HCT116 (cell line): ENCODE data around the gene KNDC1. TPM values are rescaled to one million over a fixed set of nuclear protein-coding genes. Genes with fewer than 3 reads are reported as not detected.

Source experiments
- ATAC-seq: fragments of 200-7000 bp; cut with Tn5 transposase; 2 replicates; pipeline ENCODE4 v1.9.1; 2020; ENCODE audit warnings: mild to moderate bottlenecking, moderate library complexity
- BruUV-seq: library from RNA; stranded (reverse); fragments of 400-500 nt; replicated peaks from 2 replicates; lab custom pipeline; 2021; lab: Mats Ljungman, UMichigan
- CTCF ChIA-PET: fragments of 300-600 bp; sonication (Branson Sonifier 250); formaldehyde crosslinking; loops from one replicate; lab custom pipeline; 2021; ENCODE audit warnings: antibody characterized with exemption; lab: Charles Lee
- POLR2A ChIA-PET: fragments of 300-600, 350-600 bp; sonication (Branson Sonifier 250); formaldehyde crosslinking; loops from one replicate; lab custom pipeline; 2021; ENCODE audit warnings: antibody characterized with exemption; lab: Charles Lee
- RAD21 ChIA-PET, 2 experiments: fragments of 300-600 bp; sonication (Branson Sonifier 250); formaldehyde crosslinking; loops; one replicate each; lab custom pipeline; 2023; ENCODE audit warnings: low total read pairs in 2 of 2; ENCODE audit not compliant: uncharacterized antibody in 2 of 2, unreplicated experiment in 2 of 2, low non-redundant PET in 1 of 2; lab: Charles Lee
- DNase-seq: peaks from one replicate; pipeline ENCODE4 v3.0.0-alpha.2; 2010; ENCODE audit warnings: low read depth, low spot score
- H2AFZ ChIP-seq: fragments of 200-600 bp; shearing (Covaris generic), sonication (generic); 2 replicates; pipeline ENCODE4 v1.6.1; 2017; ENCODE audit warnings: low read depth, mixed run types, mixed read lengths, antibody characterized with exemption, low read length; ENCODE audit not compliant: poor library complexity, severe bottlenecking
- H3K27ac ChIP-seq: 2 replicates; pipeline ENCODE4 v1.5.1; 2012; ENCODE audit warnings: low read depth, low read length
- H3K27me3 ChIP-seq: fragments of 200-600 bp; sonication (generic); 2 replicates; pipeline ENCODE4 v1.6.1; 2016; ENCODE audit warnings: mixed run types, low read length, mixed read lengths; ENCODE audit not compliant: insufficient read depth
- H3K36me3 ChIP-seq, 2 experiments: fragments of 200-500 bp in 1 of 2; fragments of 200-600 bp in 1 of 2; sonication (Bioruptor generic) in 1 of 2; sonication (generic) in 1 of 2; 2 replicates each; pipeline versions ENCODE4 v1.5.1 to v1.6.1; 2014 to 2016; ENCODE audit warnings: low read length in 2 of 2, inconsistent platforms in 1 of 2, mixed read lengths in 1 of 2, mixed run types in 1 of 2; ENCODE audit not compliant: insufficient read depth in 2 of 2, control insufficient read depth in 1 of 2
- H3K4me1 ChIP-seq, 2 experiments: fragments of 200-600 bp in 1 of 2; sonication (generic) in 1 of 2; 2 replicates each; pipeline versions ENCODE4 v1.5.1 to v1.6.1; 2012 to 2017; ENCODE audit warnings: low read length in 2 of 2, inconsistent platforms in 1 of 2, mild to moderate bottlenecking in 1 of 2, mixed read lengths in 1 of 2, mixed run types in 1 of 2, moderate library complexity in 1 of 2; ENCODE audit not compliant: insufficient read depth in 2 of 2, control insufficient read depth in 1 of 2
- H3K4me2 ChIP-seq: fragments of 200-600 bp; sonication (generic); 2 replicates; pipeline ENCODE4 v1.6.1; 2017; ENCODE audit warnings: mixed run types, low read length, mixed read lengths
- H3K4me3 ChIP-seq, 2 experiments: fragments of 200-600 bp in 1 of 2; sonication (generic) in 1 of 2; replicated peaks in 1 of 2; 2 replicates each; pipeline ENCODE4 v1.5.1; 2011 to 2016; ENCODE audit warnings: low read length in 2 of 2, control low read depth in 1 of 2, low read depth in 1 of 2, mild to moderate bottlenecking in 1 of 2, mixed read lengths in 1 of 2, mixed run types in 1 of 2
- H3K79me2 ChIP-seq: fragments of 200-600 bp; sonication (generic); 2 replicates; pipeline ENCODE4 v1.6.1; 2017; ENCODE audit warnings: mild to moderate bottlenecking, mixed run types, low read length, moderate library complexity, mixed read lengths; ENCODE audit not compliant: insufficient read depth
- H3K9ac ChIP-seq: fragments of 200-600 bp; sonication (generic); 2 replicates; pipeline ENCODE4 v1.6.1; 2016; ENCODE audit warnings: low read length, mixed read lengths
- H3K9me2 ChIP-seq: fragments of 200-600 bp; sonication (generic), shearing (Covaris generic); 2 replicates; pipeline ENCODE4 v1.6.1; 2017; ENCODE audit warnings: mixed run types, mild to moderate bottlenecking, moderate library complexity; ENCODE audit not compliant: insufficient read depth
- H3K9me3 ChIP-seq, 2 experiments: fragments of 200-500 bp in 1 of 2; fragments of 200-600 bp in 1 of 2; sonication (Bioruptor generic) in 1 of 2; sonication (generic) in 1 of 2; 2 replicates each; pipeline ENCODE4 v1.6.1; 2014 to 2017; ENCODE audit warnings: low read length in 2 of 2, mixed read lengths in 2 of 2, inconsistent platforms in 1 of 2, low read depth in 1 of 2, mild to moderate bottlenecking in 1 of 2, mixed run types in 1 of 2, moderate library complexity in 1 of 2; ENCODE audit not compliant: control insufficient read depth in 1 of 2, insufficient read depth in 1 of 2
- H4K20me1 ChIP-seq: fragments of 200-600 bp; sonication (generic), shearing (Covaris generic); 2 replicates; pipeline ENCODE4 v1.6.1; 2017; ENCODE audit warnings: mixed run types, mild to moderate bottlenecking, moderate library complexity; ENCODE audit not compliant: insufficient read depth
- ATF3 ChIP-seq: IDR thresholded peaks from 2 replicates; pipeline ENCODE4 v1.6.1; 2012
- CBX3 ChIP-seq: IDR thresholded peaks from 2 replicates; pipeline ENCODE4 v1.6.1; 2012; ENCODE audit warnings: low read depth
- CTCF ChIP-seq, 3 experiments: fragments of 200-600 bp in 1 of 3; sonication (generic) in 1 of 3; IDR thresholded peaks in 2 of 3; conservative IDR thresholded peaks in 1 of 3; 2 replicates each; pipeline ENCODE4 v1.5.1; 2012 to 2017; ENCODE audit warnings: low read depth in 2 of 3, low read length in 2 of 3, antibody characterized with exemption in 1 of 3, borderline replicate concordance in 1 of 3, control low read depth in 1 of 3, mild to moderate bottlenecking in 1 of 3, mixed read lengths in 1 of 3, mixed run types in 1 of 3, moderate library complexity in 1 of 3; ENCODE audit not compliant: insufficient read depth in 1 of 3
- ELF1 ChIP-seq: IDR thresholded peaks from 2 replicates; pipeline ENCODE4 v1.6.1; 2012; ENCODE audit warnings: low read depth, borderline replicate concordance
- EZH2 ChIP-seq: fragments of 200-600 bp; sonication (generic); IDR thresholded peaks from 2 replicates; pipeline ENCODE4 v1.6.1; 2017; ENCODE audit warnings: antibody characterized with exemption, mixed run types
- EZH2phosphoT487 ChIP-seq: fragments of 200-600 bp; IDR thresholded peaks from 2 replicates; pipeline ENCODE4 v1.6.1; 2018; ENCODE audit warnings: antibody characterized with exemption, borderline replicate concordance
- FOSL1 ChIP-seq: IDR thresholded peaks from 2 replicates; pipeline ENCODE4 v1.6.1; 2012; ENCODE audit warnings: low read depth
- JUND ChIP-seq: IDR thresholded peaks from 2 replicates; pipeline ENCODE4 v1.6.1; 2012
- MAX ChIP-seq: IDR thresholded peaks from 2 replicates; pipeline ENCODE4 v1.6.1; 2012
- POLR2A ChIP-seq: IDR thresholded peaks from 2 replicates; pipeline ENCODE4 v1.7.0; 2011; ENCODE audit warnings: borderline replicate concordance; ENCODE audit not compliant: insufficient read depth, insufficient read length; ENCODE audit errors: extremely low read depth
- POLR2AphosphoS5 ChIP-seq: IDR thresholded peaks from 2 replicates; pipeline ENCODE4 v1.6.1; 2011; ENCODE audit warnings: mild to moderate bottlenecking, low read depth, low read length, moderate library complexity
- SIN3A ChIP-seq: IDR thresholded peaks from 2 replicates; pipeline ENCODE4 v1.6.1; 2012; ENCODE audit warnings: low read depth
- SP1 ChIP-seq: IDR thresholded peaks from 2 replicates; pipeline ENCODE4 v1.6.1; 2012; ENCODE audit warnings: low read depth
- SRF ChIP-seq: IDR thresholded peaks from 2 replicates; pipeline ENCODE4 v1.6.1; 2012; ENCODE audit warnings: low read depth
- TCF7L2 ChIP-seq: IDR thresholded peaks from 2 replicates; pipeline ENCODE4 v1.7.0; 2011; ENCODE audit warnings: borderline replicate concordance, inconsistent platforms; ENCODE audit not compliant: insufficient read depth, insufficient read length; ENCODE audit errors: extremely low read depth
- YY1 ChIP-seq: IDR thresholded peaks from 2 replicates; pipeline ENCODE4 v1.6.1; 2011; ENCODE audit warnings: low read length, low read depth, moderate library complexity, mild to moderate bottlenecking; ENCODE audit not compliant: insufficient replicate concordance; ENCODE audit errors: extremely low read depth
- ZBTB33 ChIP-seq: IDR thresholded peaks from 2 replicates; pipeline ENCODE4 v1.6.1; 2011; ENCODE audit warnings: mild to moderate bottlenecking, low read length, moderate library complexity; ENCODE audit not compliant: insufficient replicate concordance; ENCODE audit errors: extremely low read depth
- ZFX ChIP-seq: fragments of 450-650 bp; IDR thresholded peaks from 2 replicates; pipeline ENCODE4 v1.6.1; 2017
- ZNF274 ChIP-seq: fragments of 200-500 bp; sonication (Bioruptor generic); IDR thresholded peaks from 2 replicates; pipeline ENCODE4 v1.6.1; 2014; ENCODE audit warnings: mild to moderate bottlenecking, low read depth, low read length, inconsistent platforms
- intact Hi-C: fragments of 100-400 bp; cut with micrococcal nuclease; formaldehyde crosslinking; loops from 2 replicates; pipeline ENCODE4 v1.10.0; 2022
- total RNA-seq: library from RNA; stranded (reverse); gene quantifications from one replicate; pipeline ENCODE4 v1.2.1, GENCODE V29; 2021; ENCODE audit not compliant: unreplicated experiment

The KNDC1 gene
- total RNA-seq, 1 experiment from 2014 or later: 3.6 TPM

- H3K4me1 ChIP-seq: no peaks in the 10 kb centered on the region
- no peaks in the 10 kb centered on the region for H3K79me2 ChIP-seq
- no peaks in the 10 kb centered on the region for H3K27me3 ChIP-seq
- no peaks in the 10 kb centered on the region for H3K36me3 ChIP-seq
- H3K9me3 ChIP-seq: no peaks in the 10 kb centered on the region; a peak in 1 of 4 replicates
- H4K20me1 ChIP-seq: no peaks in the 10 kb centered on the region
- H2AFZ ChIP-seq: no peak overlapping the region
- no peak for DNase-seq
- CTCF ChIA-PET: no interaction called here
- no peaks in the 10 kb centered on the region for H3K9me2 ChIP-seq
- no peak for TF ChIP-seq FOSL1
- no peak for TF ChIP-seq POLR2A
- no peak for TF ChIP-seq ZBTB33
- no peak for TF ChIP-seq POLR2AphosphoS5
- no peak for TF ChIP-seq SIN3A
- TF ChIP-seq EZH2phosphoT487: no peak
- TF ChIP-seq CTCF (IDR thresholded peaks at IDR 0.05 in 2 of 3, conservative IDR thresholded peaks at IDR 0.05 in 1 of 3; ENCODE audit: borderline replicate concordance in 1 of 3, insufficient read depth in 1 of 3, low read depth in 2 of 3, low read length in 2 of 3): no peak
- no peak for TF ChIP-seq EZH2
- TF ChIP-seq SP1: no peak
- no peak for TF ChIP-seq CBX3
- TF ChIP-seq ATF3: no peak
- no peak for TF ChIP-seq TCF7L2
- TF ChIP-seq ZNF274: no peak
- no peak for TF ChIP-seq ZFX
- TF ChIP-seq SRF: no peak
- no peak for TF ChIP-seq YY1
- no peak for TF ChIP-seq JUND
- no peak for TF ChIP-seq ELF1
- no peak for TF ChIP-seq MAX
- TF ChIP-seq, all 23 proteins: peak for 0
- no TSS peak for BruUV-seq
- ChIA-PET POLR2A (no interaction called here), RAD21 (no interaction called here)
- ATAC-seq: no peak
- intact Hi-C loops: no loop called here
- no peak overlapping the region for H3K27ac ChIP-seq
- no peak overlapping the region for H3K4me2 ChIP-seq
- no peak overlapping the region for H3K9ac ChIP-seq
- H3K4me3 ChIP-seq: no peak overlapping the region
Measured at GRCh38 chr10:133176546-133176945, 16.5 kb downstream of the KNDC1 start.
